Caco-2 (cell line): ENCODE measurements around the gene AANAT. TPM values are rescaled to one million over a fixed set of nuclear protein-coding genes. Genes with fewer than 3 reads are reported as not detected.

Experiments
- BruUV-seq: library from RNA; stranded (reverse); fragments of 400-500 nt; replicated peaks from 2 replicates; lab custom pipeline; 2021; lab: Mats Ljungman, UMichigan
- CTCF ChIA-PET: fragments of 300-600 bp; sonication (Branson Sonifier 250); formaldehyde crosslinking; loops from one replicate; lab custom pipeline; 2022; ENCODE audit warnings: antibody characterized with exemption; lab: Charles Lee
- POLR2A ChIA-PET: fragments of 300-600 bp; sonication (Branson Sonifier 250); formaldehyde crosslinking; loops from one replicate; lab custom pipeline; 2022; ENCODE audit warnings: antibody characterized with exemption; lab: Charles Lee
- DNase-seq, 2 experiments: peaks; one replicate each; pipeline versions ENCODE4 v3.0.0 to v3.0.0-alpha.2; 2020 to 2022
- H3K27me3 ChIP-seq: replicated peaks from 2 replicates; pipeline ENCODE4 v1.6.0; 2011; ENCODE audit warnings: low read length; ENCODE audit not compliant: control insufficient read depth, insufficient read depth
- H3K36me3 ChIP-seq: 2 replicates; pipeline ENCODE4 v1.5.1; 2011; ENCODE audit warnings: low read length; ENCODE audit not compliant: control insufficient read depth, insufficient read depth
- H3K4me1 ChIP-seq: fragments of 250-450 bp; sonication (Bioruptor Pico); 2 replicates; pipeline ENCODE4 v1.5.1; 2020; ENCODE audit warnings: mild to moderate bottlenecking
- H3K4me3 ChIP-seq: 2 replicates; pipeline ENCODE4 v1.5.1; 2011; ENCODE audit warnings: low read depth, mild to moderate bottlenecking, control low read depth, low read length
- H3K9me3 ChIP-seq: fragments of 250-450 bp; sonication (Bioruptor Pico); 2 replicates; pipeline ENCODE4 v1.5.1; 2020; ENCODE audit warnings: mild to moderate bottlenecking, moderate library complexity
- H3K27ac Mint-ChIP-seq: one replicate; pipeline ENCODE4 v1.8.0; 2022; ENCODE audit warnings: mixed read lengths; ENCODE audit not compliant: unreplicated experiment
- H3K27me3 Mint-ChIP-seq: one replicate; pipeline ENCODE4 v1.8.0; 2022; ENCODE audit warnings: mixed read lengths; ENCODE audit not compliant: insufficient read depth, unreplicated experiment
- H3K36me3 Mint-ChIP-seq: one replicate; pipeline ENCODE4 v1.8.0; 2022; ENCODE audit warnings: mild to moderate bottlenecking, mixed read lengths; ENCODE audit not compliant: insufficient read depth, unreplicated experiment
- H3K4me1 Mint-ChIP-seq: one replicate; pipeline ENCODE4 v1.8.0; 2022; ENCODE audit warnings: low read depth, mixed read lengths; ENCODE audit not compliant: unreplicated experiment
- H3K4me3 Mint-ChIP-seq: one replicate; pipeline ENCODE4 v1.8.0; 2022; ENCODE audit warnings: mild to moderate bottlenecking, moderate library complexity, mixed read lengths; ENCODE audit not compliant: unreplicated experiment
- H3K9me3 Mint-ChIP-seq: one replicate; pipeline ENCODE4 v1.8.0; 2022; ENCODE audit warnings: mixed read lengths; ENCODE audit not compliant: unreplicated experiment
- CTCF ChIP-seq, 2 experiments: fragments of 200-600 bp in 1 of 2; IDR thresholded peaks; 1 replicate in 1 of 2; 2 replicates in 1 of 2; pipeline versions ENCODE4 v1.5.1 to v1.8.0; 2011 to 2022; ENCODE audit warnings: antibody characterized with exemption in 1 of 2, control low read depth in 1 of 2, inconsistent platforms in 1 of 2, low read depth in 1 of 2, low read length in 1 of 2, mild to moderate bottlenecking in 1 of 2, moderate library complexity in 1 of 2; ENCODE audit not compliant: insufficient read depth in 1 of 2, severe bottlenecking in 1 of 2, unreplicated experiment in 1 of 2
- intact Hi-C: fragments of 100-400 bp; cut with micrococcal nuclease; formaldehyde crosslinking; loops from one replicate; pipeline ENCODE4 v1.10.0; 2022; ENCODE audit not compliant: unreplicated experiment
- total RNA-seq: library from RNA; stranded (reverse); gene quantifications from 2 replicates; pipeline ENCODE4 v1.2.3, GENCODE V29; 2022

The AANAT gene
- total RNA-seq, 1 experiment from 2014 or later = not detected

GRCh38 chr17:76477576-76477975 lies 10.2 kb downstream of the AANAT start:
- Mint-ChIP-seq H3K9me3 (no peaks in the 10 kb centered on the region), H3K27me3 (no peaks in the 10 kb centered on the region), H3K4me1 (peaks cover 5% of the 10 kb centered on the region), H3K4me3 (no peak overlapping the region), H3K27ac (no peak overlapping the region), H3K36me3 (peaks cover 20% of the 10 kb centered on the region)
- POLR2A ChIA-PET = interaction anchor here (0.7 kb wide), 1 partner anchor 251 kb away, joined by 3 read pairs; no protein-coding TSS in a partner anchor
- H3K4me1 ChIP-seq = peaks cover 6% of the 10 kb centered on the region; the same call in 1 of the 2 replicates
- H3K9me3 ChIP-seq = no peaks in the 10 kb centered on the region
- TF ChIP-seq CTCF (IDR thresholded peaks at IDR 0.05; ENCODE audit: insufficient read depth in 1 of 2, low read depth in 1 of 2, low read length in 1 of 2, severe bottlenecking in 1 of 2, unreplicated experiment in 1 of 2) = no peak
- H3K27me3 ChIP-seq = no peaks in the 10 kb centered on the region
- intact Hi-C loops = no loop called here
- DNase-seq = no peak
- no peaks in the 10 kb centered on the region; the same call in 1 of the 2 replicates for H3K36me3 ChIP-seq
- no TSS peak for BruUV-seq
- CTCF ChIA-PET = interaction anchor here (0.7 kb wide), 1 partner anchor 22 kb away, joined by 6 read pairs; no protein-coding TSS in a partner anchor
- no peak overlapping the region for H3K4me3 ChIP-seq

GRCh38 chr17:76478097-76478496 lies 10.7 kb downstream of the AANAT start:
- Mint-ChIP-seq H3K27ac (no peak overlapping the region), H3K4me1 (peaks cover 5% of the 10 kb centered on the region), H3K9me3 (no peaks in the 10 kb centered on the region), H3K4me3 (no peak overlapping the region), H3K36me3 (peaks cover 15% of the 10 kb centered on the region), H3K27me3 (no peaks in the 10 kb centered on the region)
- no peak for DNase-seq
- Histone ChIP-seq H3K27me3 (no peaks in the 10 kb centered on the region), H3K4me1 (peaks cover 6% of the 10 kb centered on the region; the same call in 1 of the 2 replicates), H3K4me3 (no peak overlapping the region), H3K9me3 (no peaks in the 10 kb centered on the region), H3K36me3 (no peaks in the 10 kb centered on the region; the same call in 1 of the 2 replicates)
- no peak for TF ChIP-seq CTCF (IDR thresholded peaks at IDR 0.05; ENCODE audit: insufficient read depth in 1 of 2, low read depth in 1 of 2, low read length in 1 of 2, severe bottlenecking in 1 of 2, unreplicated experiment in 1 of 2)
- ChIA-PET CTCF (interaction anchor here (0.7 kb wide), 1 partner anchor 22 kb away, joined by 6 read pairs; no protein-coding TSS in a partner anchor), POLR2A (no interaction called here)
- intact Hi-C loops = no loop called here
- BruUV-seq = no TSS peak

- POLR2A ChIA-PET = no interaction called here
These were observed 11.5 kb downstream of the AANAT start for GRCh38 chr17:76478730-76479514.

More at GRCh38 chr17:76478730-76479514, 11.5 kb downstream of the AANAT start:
- no peaks in the 10 kb centered on the region for H3K27me3 Mint-ChIP-seq
- peaks cover 15% of the 10 kb centered on the region for H3K36me3 Mint-ChIP-seq
- peaks cover 6% of the 10 kb centered on the region; the same call in 1 of the 2 replicates for H3K4me1 ChIP-seq
- no peak for DNase-seq
- H3K4me3 Mint-ChIP-seq = no peak overlapping the region
- H3K9me3 Mint-ChIP-seq = no peaks in the 10 kb centered on the region
- CTCF ChIA-PET = no interaction called here
- no TSS peak for BruUV-seq
- H3K9me3 ChIP-seq = no peaks in the 10 kb centered on the region
- no peaks in the 10 kb centered on the region for H3K27me3 ChIP-seq
- H3K36me3 ChIP-seq = no peaks in the 10 kb centered on the region; the same call in 1 of the 2 replicates
- no peak for TF ChIP-seq CTCF (IDR thresholded peaks at IDR 0.05; ENCODE audit: insufficient read depth in 1 of 2, low read depth in 1 of 2, low read length in 1 of 2, severe bottlenecking in 1 of 2, unreplicated experiment in 1 of 2)
- no peak overlapping the region for H3K4me3 ChIP-seq
- H3K27ac Mint-ChIP-seq = no peak overlapping the region
- intact Hi-C loops = no loop called here
- peaks cover 8% of the 10 kb centered on the region for H3K4me1 Mint-ChIP-seq
